Ishikawa (cell line): ENCODE measurements around the gene ATP4B.
A peak's percentile ranks its signal among the peaks of the same experiment; 100 is the strongest.

Experiments
- CEBPB ChIP-seq: IDR thresholded peaks from 2 replicates; pipeline ENCODE4 v1.6.1; 2012
- CREB1 ChIP-seq: IDR thresholded peaks from 2 replicates; pipeline ENCODE4 v1.6.1; 2012; ENCODE audit warnings: low read depth
- EGR1 ChIP-seq: IDR thresholded peaks from 2 replicates; pipeline ENCODE4 v1.6.1; 2012
- EP300 ChIP-seq: IDR thresholded peaks from 2 replicates; pipeline ENCODE4 v1.6.1; 2012; ENCODE audit warnings: borderline replicate concordance
- FOXM1 ChIP-seq: IDR thresholded peaks from 2 replicates; pipeline ENCODE4 v1.6.1; 2012; ENCODE audit warnings: low read depth, borderline replicate concordance
- NFIC ChIP-seq: IDR thresholded peaks from 2 replicates; pipeline ENCODE4 v1.6.1; 2012
- RAD21 ChIP-seq: IDR thresholded peaks from 2 replicates; pipeline ENCODE4 v1.6.1; 2012; ENCODE audit warnings: low read depth
- REST ChIP-seq: IDR thresholded peaks from 2 replicates; pipeline ENCODE4 v1.6.1; 2012; ENCODE audit warnings: low read depth, mild to moderate bottlenecking
- TAF1 ChIP-seq: IDR thresholded peaks from 2 replicates; pipeline ENCODE4 v1.6.1; 2012; ENCODE audit warnings: low read depth, mild to moderate bottlenecking
- TCF12 ChIP-seq: IDR thresholded peaks from 2 replicates; pipeline ENCODE4 v1.6.1; 2012; ENCODE audit warnings: low read depth
- TEAD4 ChIP-seq: IDR thresholded peaks from 2 replicates; pipeline ENCODE4 v1.6.1; 2012
- USF1 ChIP-seq: IDR thresholded peaks from 2 replicates; pipeline ENCODE4 v1.6.1; 2012
- YY1 ChIP-seq: IDR thresholded peaks from 2 replicates; pipeline ENCODE4 v1.6.1; 2012; ENCODE audit warnings: low read depth
- ZBTB7A ChIP-seq: IDR thresholded peaks from 2 replicates; pipeline ENCODE4 v1.6.1; 2012; ENCODE audit warnings: low read depth
- TF ChIP-seq, protein P1 (sequence below): IDR thresholded peaks from 2 replicates; pipeline ENCODE4 v1.6.1; 2012

Gene ATP4B

GRCh38 chr13:113649212-113649611, 8.8 kb downstream of the ATP4B start:
- TF ChIP-seq CEBPB: no peak
- no peak for TF ChIP-seq CREB1
- no peak for TF ChIP-seq EP300
- TF ChIP-seq, protein P1, sequence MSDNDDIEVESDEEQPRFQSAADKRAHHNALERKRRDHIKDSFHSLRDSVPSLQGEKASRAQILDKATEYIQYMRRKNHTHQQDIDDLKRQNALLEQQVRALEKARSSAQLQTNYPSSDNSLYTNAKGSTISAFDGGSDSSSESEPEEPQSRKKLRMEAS: no peak
- no peak for TF ChIP-seq USF1
- no peak for TF ChIP-seq TCF12
- no peak for TF ChIP-seq REST
- TF ChIP-seq TAF1: no peak

GRCh38 chr13:113648216-113648610, 9.8 kb downstream of the ATP4B start:
- no peak for TF ChIP-seq RAD21
- no peak for TF ChIP-seq NFIC
- TF ChIP-seq TEAD4: no peak
- TF ChIP-seq FOXM1: no peak
- TF ChIP-seq CREB1: no peak
- no peak for TF ChIP-seq YY1
- TF ChIP-seq, protein P1: no peak
- no peak for TF ChIP-seq EP300
- no peak for TF ChIP-seq CEBPB
- TF ChIP-seq TCF12: no peak
- no peak for TF ChIP-seq EGR1
- no peak for TF ChIP-seq TAF1
- no peak for TF ChIP-seq ZBTB7A
- no peak for TF ChIP-seq REST
- no peak for TF ChIP-seq USF1

GRCh38 chr13:113647351-113648215, 10.4 kb downstream of the ATP4B start:
- TF ChIP-seq EP300: peak; percentile 65; the same call in 1 of the 2 replicates
- no peak for TF ChIP-seq ZBTB7A
- no peak for TF ChIP-seq CREB1
- TF ChIP-seq FOXM1: no peak
- TF ChIP-seq TEAD4: peak; percentile 54; the same call in 1 of the 2 replicates
- TF ChIP-seq CEBPB: no peak
- TF ChIP-seq REST: no peak
- TF ChIP-seq TCF12: peak; percentile 89
- no peak for TF ChIP-seq EGR1
- TF ChIP-seq USF1: peak; percentile 34; the same call in 1 of the 2 replicates
- no peak for TF ChIP-seq TAF1
- 0 out of 2 replicates have a peak, but pooled peaks have one; percentile 7 for TF ChIP-seq RAD21
- peak; percentile 99 for TF ChIP-seq NFIC
- no peak for TF ChIP-seq YY1
- TF ChIP-seq, protein P1: peak; percentile 98
